Esophagus squamous epithelium (tissue), 4 donors: ENCODE data around the gene DTX4.

Experiments used
- CTCF ChIP-seq, 6 experiments: fragments of 450-650 bp in 4 of 6; fragments of 200-600 bp in 2 of 6; sonication (generic) in 2 of 6; IDR thresholded peaks; one replicate each; pipeline ENCODE4 v1.5.1; 2016 to 2019; ENCODE audit warnings: antibody characterized with exemption in 6 of 6, mild to moderate bottlenecking in 4 of 6, moderate library complexity in 4 of 6
- POLR2A ChIP-seq, 4 donors: fragments of 450-650 bp; IDR thresholded peaks; one replicate each; pipeline ENCODE4 v1.6.1; 2017; ENCODE audit warnings: antibody characterized with exemption in 4 of 4, mild to moderate bottlenecking in 4 of 4, moderate library complexity in 3 of 4

- TF ChIP-seq CTCF (IDR thresholded peaks at IDR 0.05) (no peak), POLR2A (IDR thresholded peaks at IDR 0.05) (no peak)
Measured at GRCh38 chr11:59152312-59152951, 19.5 kb upstream of the DTX4 start.
